Measurements from ENCODE around the gene MISP3. TPM values are rescaled to one million over a fixed set of nuclear protein-coding genes. Genes with fewer than 3 reads are reported as not detected.

Gene MISP3
- total RNA-seq, 5 donors from 2014 or later (not counting 1 experiment from before 2014, with no cell fraction given), result 0.28 to 2.0 (median 1.1) TPM

GRCh38 chr19:14107581-14108461 lies 35.2 kb downstream of the MISP3 start:
- no peak for ATAC-seq (replicated peaks in 1 of 4)
- no peak overlapping the region for H3K27ac ChIP-seq (ENCODE audit: low read length)
- CTCF ChIA-PET, result no interaction called here

GRCh38 chr19:14110650-14111049 lies 38.1 kb downstream of the MISP3 start:
- Mint-ChIP-seq H3K27ac (peak overlapping the region in 1 of 2 donors; percentile 64), H3K27me3 (no peaks in the 10 kb centered on the region), H3K4me1 (peaks cover 27 to 38% (median 36%) of the 10 kb centered on the region in 3 donors), H3K4me3 (no peak overlapping the region), H3K36me3 (peaks cover 3% of the 10 kb centered on the region), H3K9me3 (no peaks in the 10 kb centered on the region)
- peaks cover 18 to 38% of the 10 kb centered on the region in 2 experiments for H3K4me1 ChIP-seq (ENCODE audit: control insufficient read depth in 1 of 2, extremely low read depth in 1 of 2, insufficient read depth in 2 of 2, low read length in 2 of 2)
- no peaks in the 10 kb centered on the region for H3K27me3 ChIP-seq (replicated peaks in 1 of 2; ENCODE audit: control insufficient read depth in 2 of 2, extremely low read depth in 1 of 2, insufficient read depth in 2 of 2, low read length in 1 of 2)
- no peak overlapping the region for H3K4me3 ChIP-seq (ENCODE audit: control insufficient read depth in 1 of 2, extremely low read depth in 1 of 2, low read length in 1 of 2)
- H3K27ac ChIP-seq (ENCODE audit: low read length), result no peak overlapping the region
- DNase-seq, result no peak
- H3K9me3 ChIP-seq, result no peaks in the 10 kb centered on the region
- ATAC-seq (replicated peaks in 1 of 4), result no peak
- POLR2A ChIA-PET, result interaction anchor here in 1 of 2 donors (0.6 kb wide), 1 partner anchor 217 kb away, joined by 3 read pairs; no protein-coding TSS in a partner anchor
- WGBS (ENCODE audit: insufficient coverage), result 100% methylated on average over 1 of the region's 2 CpGs
- CTCF ChIA-PET, result interaction anchor here (0.7 to 0.8 kb wide), 2 partner anchors 19 to 314 kb away, joined by 3 to 4 read pairs; no protein-coding TSS in a partner anchor
- H3K36me3 ChIP-seq (ENCODE audit: control insufficient read depth in 2 of 2, extremely low read depth in 1 of 2, insufficient read depth in 1 of 2, low read length in 1 of 2), result peaks cover 2 to 13% of the 10 kb centered on the region in 2 donors

More at GRCh38 chr19:14107581-14108461, 35.2 kb downstream of the MISP3 start:
- WGBS (ENCODE audit: insufficient coverage), result 97% methylated on average over 18 of the region's 23 CpGs
- Histone ChIP-seq H3K4me1 (ENCODE audit: control insufficient read depth in 1 of 2, extremely low read depth in 1 of 2, insufficient read depth in 2 of 2, low read length in 2 of 2) (peaks cover 6 to 15% of the 10 kb centered on the region in 2 experiments), H3K9me3 (no peaks in the 10 kb centered on the region), H3K36me3 (ENCODE audit: control insufficient read depth in 2 of 2, extremely low read depth in 1 of 2, insufficient read depth in 1 of 2, low read length in 1 of 2) (peaks cover 4 to 23% of the 10 kb centered on the region in 2 donors), H3K27me3 (replicated peaks in 1 of 2; ENCODE audit: control insufficient read depth in 2 of 2, extremely low read depth in 1 of 2, insufficient read depth in 2 of 2, low read length in 1 of 2) (no peaks in the 10 kb centered on the region), H3K4me3 (ENCODE audit: control insufficient read depth in 1 of 2, extremely low read depth in 1 of 2, low read length in 1 of 2) (no peak overlapping the region)
- H3K27ac Mint-ChIP-seq, result no peak overlapping the region
- POLR2A ChIA-PET, result no interaction called here
- peaks cover 8% of the 10 kb centered on the region for H3K36me3 Mint-ChIP-seq
- no peak overlapping the region for H3K4me3 Mint-ChIP-seq
- peaks cover 12 to 15% (median 15%) of the 10 kb centered on the region in 3 donors for H3K4me1 Mint-ChIP-seq
- H3K9me3 Mint-ChIP-seq, result no peaks in the 10 kb centered on the region
- DNase-seq, result no peak
- no peaks in the 10 kb centered on the region for H3K27me3 Mint-ChIP-seq

GRCh38 chr19:14111486-14111885 lies 38.9 kb downstream of the MISP3 start:
- Histone ChIP-seq H3K27me3 (replicated peaks in 1 of 2; ENCODE audit: control insufficient read depth in 2 of 2, extremely low read depth in 1 of 2, insufficient read depth in 2 of 2, low read length in 1 of 2) (no peaks in the 10 kb centered on the region), H3K9me3 (no peaks in the 10 kb centered on the region), H3K27ac (ENCODE audit: low read length) (no peak overlapping the region), H3K36me3 (ENCODE audit: control insufficient read depth in 2 of 2, extremely low read depth in 1 of 2, insufficient read depth in 1 of 2, low read length in 1 of 2) (peaks cover 0 to 8% of the 10 kb centered on the region in 2 donors), H3K4me3 (ENCODE audit: control insufficient read depth in 1 of 2, extremely low read depth in 1 of 2, low read length in 1 of 2) (no peak overlapping the region), H3K4me1 (ENCODE audit: control insufficient read depth in 1 of 2, extremely low read depth in 1 of 2, insufficient read depth in 2 of 2, low read length in 2 of 2) (peaks cover 26 to 46% of the 10 kb centered on the region in 2 experiments)
- Mint-ChIP-seq H3K27me3 (no peaks in the 10 kb centered on the region), H3K4me3 (no peak overlapping the region), H3K4me1 (peaks cover 35 to 46% (median 44%) of the 10 kb centered on the region in 3 donors), H3K9me3 (no peaks in the 10 kb centered on the region), H3K27ac (peak overlapping the region in 1 of 2 donors; percentile 22), H3K36me3 (no peaks in the 10 kb centered on the region)
- no peak for ATAC-seq (replicated peaks in 1 of 4)
- ChIA-PET CTCF (interaction anchor here in 1 of 2 donors (0.7 kb wide), 1 partner anchor 313 kb away, joined by 4 read pairs; no protein-coding TSS in a partner anchor), POLR2A (no interaction called here)
- DNase-seq, result no peak
- no CpG with 5 or more reads among the region's 1 CpG for WGBS (ENCODE audit: insufficient coverage)

- no peak for DNase-seq
- 93% methylated on average over 8 of the region's 12 CpGs for WGBS (ENCODE audit: insufficient coverage)
- Histone ChIP-seq H3K27me3 (replicated peaks in 1 of 2; ENCODE audit: control insufficient read depth in 2 of 2, extremely low read depth in 1 of 2, insufficient read depth in 2 of 2, low read length in 1 of 2) (no peaks in the 10 kb centered on the region), H3K4me3 (ENCODE audit: control insufficient read depth in 1 of 2, extremely low read depth in 1 of 2, low read length in 1 of 2) (no peak overlapping the region), H3K36me3 (ENCODE audit: control insufficient read depth in 2 of 2, extremely low read depth in 1 of 2, insufficient read depth in 1 of 2, low read length in 1 of 2) (peaks cover 0 to 4% of the 10 kb centered on the region in 2 donors), H3K4me1 (ENCODE audit: control insufficient read depth in 1 of 2, extremely low read depth in 1 of 2, insufficient read depth in 2 of 2, low read length in 2 of 2) (peaks cover 29 to 54% of the 10 kb centered on the region in 2 experiments), H3K27ac (ENCODE audit: low read length) (no peak overlapping the region), H3K9me3 (no peaks in the 10 kb centered on the region)
- ATAC-seq (replicated peaks in 1 of 4), result no peak
- Mint-ChIP-seq H3K27ac (peak overlapping the region in 1 of 2 donors; percentile 34), H3K4me1 (peaks cover 42 to 50% (median 50%) of the 10 kb centered on the region in 3 donors), H3K9me3 (no peaks in the 10 kb centered on the region), H3K4me3 (peak overlapping the region in 1 of 3 donors; percentile 13), H3K36me3 (no peaks in the 10 kb centered on the region), H3K27me3 (no peaks in the 10 kb centered on the region)
- ChIA-PET CTCF (interaction anchor here in 1 of 2 donors (0.6 kb wide), 1 partner anchor 1336 kb away, joined by 8 read pairs; no protein-coding TSS in a partner anchor), POLR2A (no interaction called here)
These were observed 39.6 kb downstream of the MISP3 start for GRCh38 chr19:14112051-14112808.

- H3K36me3 ChIP-seq (ENCODE audit: control insufficient read depth in 2 of 2, extremely low read depth in 1 of 2, insufficient read depth in 1 of 2, low read length in 1 of 2), result no peaks in the 10 kb centered on the region
- H3K4me3 ChIP-seq (ENCODE audit: control insufficient read depth in 1 of 2, extremely low read depth in 1 of 2, low read length in 1 of 2), result no peak overlapping the region
- Mint-ChIP-seq H3K27ac (peak overlapping the region in 1 of 2 donors; percentile 34), H3K36me3 (no peaks in the 10 kb centered on the region), H3K9me3 (no peaks in the 10 kb centered on the region), H3K4me1 (peaks cover 42 to 52% (median 51%) of the 10 kb centered on the region in 3 donors), H3K27me3 (no peaks in the 10 kb centered on the region), H3K4me3 (peak overlapping the region in 1 of 3 donors; percentile 13)
- H3K4me1 ChIP-seq (ENCODE audit: control insufficient read depth in 1 of 2, extremely low read depth in 1 of 2, insufficient read depth in 2 of 2, low read length in 2 of 2), result peaks cover 29 to 54% of the 10 kb centered on the region in 2 experiments
- ChIA-PET CTCF (no interaction called here), POLR2A (interaction anchor here in 1 of 2 donors (0.5 kb wide), 1 partner anchor 442 kb away, joined by 3 read pairs; no protein-coding TSS in a partner anchor)
- H3K27me3 ChIP-seq (replicated peaks in 1 of 2; ENCODE audit: control insufficient read depth in 2 of 2, extremely low read depth in 1 of 2, insufficient read depth in 2 of 2, low read length in 1 of 2), result no peaks in the 10 kb centered on the region
- no peak for ATAC-seq (replicated peaks in 1 of 4)
- no peaks in the 10 kb centered on the region for H3K9me3 ChIP-seq
- DNase-seq, result no peak
- 92% methylated on average over 3 of the region's 12 CpGs for WGBS (ENCODE audit: insufficient coverage)
- H3K27ac ChIP-seq (ENCODE audit: low read length), result no peak overlapping the region
These were observed 40.3 kb downstream of the MISP3 start for GRCh38 chr19:14112809-14113385.
